GM18519 (cell line): ENCODE data around the gene RBM39.
A peak's percentile ranks its signal among the peaks of the same experiment; 100 is the strongest.
"Not testable (repeated sequence)": the region's sequence is repeated elsewhere in the genome, so short reads cannot be mapped to it uniquely, and the experiment has no call there.

ENCODE experiments used
- ATAC-seq: cut with Tn5 transposase; IDR thresholded peaks from one replicate; pipeline ENCODE4 v1.9.1; 2021; ENCODE audit warnings: mild to moderate bottlenecking, moderate library complexity; ENCODE audit not compliant: unreplicated experiment, low FRiP score

Gene RBM39

GRCh38 chr20:35741892-35742740, at the start of gene RBM39:
RBM39 (minus strand) TSS chr20:35742260; CDS start chr20:35740874, 1,386 bp downstream.
- peak; percentile 84 for ATAC-seq

DNA sequence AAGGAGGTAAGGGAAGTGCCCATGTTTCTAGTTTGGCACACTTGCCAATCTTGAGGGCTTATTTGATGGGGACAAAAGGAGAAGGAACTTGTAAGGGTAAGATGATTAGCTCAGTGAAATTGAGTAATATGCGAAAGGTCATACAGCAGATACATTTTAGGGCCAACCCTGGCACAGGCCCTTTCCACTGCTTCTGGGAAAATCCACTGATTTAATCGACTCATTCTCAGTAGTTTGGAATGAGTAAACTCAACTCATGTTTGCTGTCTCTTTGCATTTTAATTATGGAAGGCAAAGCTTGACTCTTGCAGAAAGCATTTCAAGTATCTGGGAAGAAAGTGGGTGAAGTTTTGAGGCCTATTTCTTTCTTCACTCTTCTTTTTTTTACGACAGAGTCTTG, 49.8 kb upstream of the RBM39 start:
- ATAC-seq: no peak

DNA sequence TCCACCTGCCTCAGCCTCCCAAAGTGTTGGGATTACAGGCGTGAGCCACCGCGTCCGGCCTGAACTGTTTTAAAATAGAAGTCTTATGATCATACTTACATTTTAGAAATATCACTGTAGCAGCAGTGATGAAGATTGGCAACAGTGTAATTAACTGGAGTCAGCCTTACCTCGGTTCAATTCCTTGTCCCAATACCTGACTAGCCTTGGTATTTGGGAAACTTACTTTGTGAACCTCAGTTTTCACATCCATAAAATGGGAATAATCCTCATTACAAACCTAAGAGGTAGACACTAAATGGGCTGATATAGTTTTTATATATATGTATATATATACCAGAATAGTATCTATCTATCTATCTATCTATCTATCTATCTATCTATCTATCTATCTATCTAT, 49.0 kb upstream of the RBM39 start:
- ATAC-seq: no peak

GRCh38 chr20:35788796-35789195, 46.7 kb upstream of the RBM39 start:
- no peak for ATAC-seq

- ATAC-seq: not testable (repeated sequence)
These were observed 43.5 kb upstream of the RBM39 start for GRCh38 chr20:35785541-35785940.

- ATAC-seq: not testable (repeated sequence)
These were observed 41.8 kb upstream of the RBM39 start for GRCh38 chr20:35783811-35784210.

DNA sequence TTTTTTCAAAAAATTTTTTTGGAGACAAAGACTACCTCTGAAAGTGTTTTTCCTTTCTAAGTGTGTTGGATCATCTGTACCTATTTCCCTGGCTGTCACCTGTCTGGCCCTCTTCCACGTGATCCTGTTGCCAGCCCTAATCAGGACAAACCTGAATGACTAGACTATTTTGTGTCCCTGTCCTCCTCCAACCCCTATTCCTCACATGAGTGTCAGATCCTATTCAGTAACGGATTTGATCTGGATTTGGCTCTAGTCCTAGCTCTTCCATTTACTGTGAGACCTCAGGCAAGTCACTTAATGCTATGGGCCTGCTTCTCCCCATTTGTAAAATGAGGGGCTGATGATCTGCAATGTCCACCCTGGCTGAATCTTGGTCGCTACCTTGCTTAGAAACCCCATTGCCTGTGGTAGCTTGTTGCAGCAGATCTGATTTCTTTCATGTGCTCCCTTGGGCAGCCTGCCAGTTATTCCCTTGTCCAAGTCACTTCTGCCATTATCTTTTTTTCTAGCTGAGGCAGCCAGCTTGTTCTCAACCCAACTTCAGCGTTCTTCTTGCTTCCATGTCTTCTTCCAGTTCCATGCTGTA, 34.5 kb upstream of the RBM39 start:
- no peak for ATAC-seq

DNA sequence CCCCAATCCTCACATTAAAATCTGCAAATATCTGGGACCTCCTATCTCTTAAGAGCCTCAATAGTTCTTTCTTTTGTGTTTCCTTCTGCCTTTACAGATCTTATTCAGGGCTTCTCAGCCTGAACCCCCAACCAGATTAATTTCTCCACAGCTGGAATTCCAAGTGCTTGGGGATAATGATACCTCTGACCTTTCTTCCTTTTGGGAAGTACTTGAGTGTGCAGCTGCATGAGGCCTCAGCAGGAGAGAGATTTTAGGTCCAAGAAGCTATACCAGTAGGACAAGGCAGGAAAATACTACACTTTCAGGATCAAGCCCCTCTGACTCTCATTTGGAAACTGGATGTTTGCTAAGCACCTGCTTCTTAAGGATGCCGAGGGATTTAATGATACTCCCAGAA, 32.3 kb upstream of the RBM39 start:
- no peak for ATAC-seq

- no peak for ATAC-seq
These were observed 31.2 kb upstream of the RBM39 start for GRCh38 chr20:35773154-35773751.

DNA sequence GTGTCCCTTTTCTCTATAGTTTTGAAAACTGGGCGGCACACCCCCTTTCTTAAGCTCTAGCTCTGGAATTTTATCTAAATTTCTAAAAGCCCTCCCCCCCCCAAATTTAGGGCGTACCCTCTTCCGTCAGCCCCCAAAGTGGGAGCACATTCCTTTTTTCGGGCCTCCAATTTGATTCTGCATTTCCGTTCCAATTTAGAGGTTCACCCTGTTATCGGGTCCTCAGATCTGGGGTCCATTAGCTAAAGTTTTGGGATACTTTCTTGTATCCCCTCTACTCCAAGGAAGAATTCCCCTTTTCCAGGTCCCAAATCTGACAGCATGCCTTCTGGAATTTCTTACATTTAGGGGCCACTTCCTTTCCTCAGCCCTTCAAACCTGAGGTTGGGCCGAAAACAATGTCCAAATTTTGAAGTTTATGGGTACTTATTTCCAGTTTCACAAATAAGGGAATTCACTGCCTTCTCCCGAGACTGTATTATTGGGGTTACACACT, 30.6 kb upstream of the RBM39 start:
- ATAC-seq: no peak

DNA sequence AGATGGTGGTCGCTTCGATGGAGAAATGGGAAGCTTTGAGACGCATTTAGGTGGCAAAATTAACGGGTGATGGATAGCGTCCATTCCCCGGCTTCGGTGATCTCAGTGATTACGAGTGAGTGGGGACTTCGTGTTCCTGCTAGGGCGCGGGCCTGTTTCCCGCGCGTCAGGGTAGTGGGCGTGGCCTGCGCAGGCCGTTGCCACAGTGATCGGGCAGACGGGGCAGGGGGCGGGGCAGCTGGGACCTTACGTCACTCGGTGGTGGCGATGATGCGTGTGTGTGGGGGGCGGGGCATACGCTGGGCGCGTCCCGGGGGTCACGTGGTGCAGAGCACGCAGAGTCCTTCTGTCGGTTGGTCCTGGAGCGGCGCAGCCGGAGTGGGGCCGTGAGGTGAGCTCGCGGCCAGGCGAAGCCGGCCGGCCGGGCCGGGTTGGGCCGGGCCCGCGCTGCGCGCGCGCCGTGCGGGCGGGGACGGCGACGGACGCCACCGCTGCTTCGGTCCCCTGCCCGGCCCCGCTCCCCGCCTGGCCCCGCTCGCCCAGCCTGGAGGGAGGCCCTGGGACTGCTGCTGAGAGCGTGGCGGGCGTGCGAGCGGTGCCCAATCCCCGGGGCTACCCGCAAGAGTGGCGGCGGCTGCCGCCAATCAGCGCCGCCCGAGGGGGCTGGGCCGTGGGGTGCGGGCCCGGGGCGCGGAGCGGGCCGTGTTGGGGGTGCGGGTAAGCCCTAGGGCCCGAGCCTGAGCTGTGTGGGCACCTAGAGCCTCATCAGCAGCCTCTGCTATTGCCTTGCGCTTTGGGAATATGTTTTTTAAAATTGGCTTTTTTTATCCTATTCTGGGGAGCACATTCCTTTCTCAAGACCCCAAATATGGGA, 29.9 kb upstream of the RBM39 start, which contains the start of gene PHF20:
PHF20 (plus strand) TSS at position 327 of the 874 bp plus-strand sequence. CDS start 29,508 bp downstream, outside the sequence.
- ATAC-seq: peak; percentile 64

DNA sequence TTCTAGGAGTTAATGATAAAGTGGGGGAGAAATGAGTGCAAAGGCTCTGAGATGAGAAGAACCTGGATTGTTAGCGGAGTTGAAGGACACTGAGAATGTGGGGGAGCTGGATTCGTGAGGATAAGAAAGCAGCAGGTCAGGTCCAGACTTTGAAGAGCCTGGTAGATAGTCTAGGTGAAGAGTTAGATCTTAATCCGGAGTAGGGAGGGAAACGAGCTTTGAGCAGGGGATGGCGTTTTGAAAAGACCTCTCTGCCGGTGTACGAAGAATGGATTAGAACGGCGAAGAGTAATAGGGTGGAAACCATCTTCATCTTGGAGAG, 29.3 kb upstream of the RBM39 start:
- no peak for ATAC-seq

GRCh38 chr20:35768731-35769664, 26.9 kb upstream of the RBM39 start:
- ATAC-seq: no peak

- ATAC-seq: no peak
These were observed 25.8 kb upstream of the RBM39 start for GRCh38 chr20:35767683-35768481.

- no peak for ATAC-seq
These were observed 24.8 kb upstream of the RBM39 start for GRCh38 chr20:35766843-35767242.

DNA sequence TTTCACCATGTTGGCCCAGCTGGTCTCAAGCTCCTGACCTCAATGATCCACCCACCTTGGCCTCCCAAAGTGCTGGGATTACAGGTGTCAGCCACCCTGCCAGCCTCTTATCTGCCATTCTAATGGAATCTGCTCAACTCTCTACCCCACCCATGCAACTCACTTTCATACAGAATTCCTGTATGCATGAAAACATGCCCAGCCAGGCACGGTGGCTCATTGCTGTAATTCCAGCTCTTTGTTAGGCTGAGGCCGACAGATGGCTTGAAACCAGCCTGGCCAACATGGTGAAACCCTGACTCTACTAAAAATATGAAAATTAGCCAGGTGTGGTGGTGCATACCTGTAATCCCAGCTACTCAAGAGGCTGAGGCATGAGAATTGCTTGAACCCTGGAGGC, 22.9 kb upstream of the RBM39 start:
- ATAC-seq: not testable (repeated sequence)

DNA sequence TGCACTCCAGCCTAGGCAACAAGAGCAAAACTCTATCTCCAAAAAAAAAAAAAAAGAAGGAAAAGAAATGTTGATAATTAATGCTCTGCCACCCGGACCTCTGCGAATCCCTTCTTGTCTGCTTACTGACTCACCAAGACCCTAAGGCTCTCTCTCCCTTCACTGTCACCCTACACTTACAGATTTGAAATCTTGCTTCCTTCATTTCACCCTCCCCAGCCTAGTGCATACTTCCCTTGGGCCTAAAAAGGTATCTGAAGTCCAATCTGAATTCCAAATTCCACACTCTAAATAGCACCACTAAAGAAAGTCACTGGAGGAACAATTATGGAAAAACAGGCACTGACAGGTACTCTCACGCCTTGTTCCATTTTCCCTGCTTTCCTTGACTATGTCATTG, 20.4 kb upstream of the RBM39 start:
- ATAC-seq: no peak

- not testable (repeated sequence) for ATAC-seq
These were observed 19.5 kb upstream of the RBM39 start for GRCh38 chr20:35761548-35761947.
